ENCODE measurements around the gene PLA2G4F.
"Not testable (repeated sequence)": the region's sequence is repeated elsewhere in the genome, so short reads cannot be mapped to it uniquely, and the experiment has no call there.

GRCh38 chr15:42091753-42092397 lies 64.6 kb downstream of the PLA2G4F start:
- not testable (repeated sequence) for TF ChIP-seq ZNF274 (IDR thresholded peaks at IDR 0.05; ENCODE audit: low read depth, low read length); SUZ12 (IDR thresholded peaks at IDR 0.05; ENCODE audit: extremely low read depth, insufficient read depth, insufficient read length)
